Measurements from ENCODE around the gene SSC4D. TPM values are rescaled to one million over a fixed set of nuclear protein-coding genes. Genes with fewer than 3 reads are reported as not detected.
"Not testable (repeated sequence)": the region's sequence is repeated elsewhere in the genome, so short reads cannot be mapped to it uniquely, and the experiment has no call there.

The SSC4D gene
- total and polyA plus RNA-seq, 9 of the 15 experiments (the other 6 are each of a cell fraction or from before 2014, with no cell fraction given), result 0.06 to 1.1 (median 0.85) TPM; not detected in 1

- Histone ChIP-seq H3K27ac (ENCODE audit: extremely low read depth, low read depth, low read length) (peak overlapping the region; percentile 92; the same call in 2 of the 3 replicates), H3K4me2 (ENCODE audit: insufficient read depth, low read length) (peak overlapping the region; percentile 85), H3K9ac (ENCODE audit: insufficient read depth in 1 of 2, low read depth in 2 of 2, low read length in 2 of 2) (peak overlapping the region in 1 of 2 experiments; percentile 78; a peak in 2 of 4 replicates), H2AFZ (ENCODE audit: low read depth, low read length) (peak overlapping the region; percentile 96), H3K4me1 (replicated peaks in 1 of 2; ENCODE audit: control insufficient read depth in 2 of 2, insufficient read depth in 2 of 2, low read length in 2 of 2) (peaks cover 29 to 30% of the 10 kb centered on the region in 2 experiments)
- H3K27me3 ChIP-seq (ENCODE audit: control insufficient read depth in 2 of 2, insufficient read depth in 2 of 2, low read length in 2 of 2); FAIRE-seq; CTCF ChIA-PET (ENCODE audit: low intra/inter-chr PET ratio); H3K4me3 ChIP-seq; H3K9me3 ChIP-seq (replicated peaks; ENCODE audit: control insufficient read depth, insufficient read depth, low read depth, low read length); ATAC-seq; H3K36me3 ChIP-seq (ENCODE audit: control insufficient read depth, insufficient read depth, low read length); intact Hi-C loops (cut with micrococcal nuclease); BruUV-seq (replicated peaks); H3K79me2 ChIP-seq (ENCODE audit: control insufficient read depth, insufficient read depth, low read length); H3K9me1 ChIP-seq (ENCODE audit: control insufficient read depth, insufficient read depth, low read length); H4K20me1 ChIP-seq (replicated peaks; ENCODE audit: control insufficient read depth, insufficient read depth, low read length); in situ Hi-C loops (cut with MboI); DNase-seq (ENCODE audit: extremely low read depth in 1 of 4, low spot score in 3 of 4): not testable (repeated sequence)
- POLR2A ChIA-PET, result interaction anchor here (1.0 to 1.7 kb wide), 4 partner anchors 8 to 27 kb away, joined by 3 to 5 read pairs (median 4); no protein-coding TSS in a partner anchor
- TF ChIP-seq, protein P1, sequence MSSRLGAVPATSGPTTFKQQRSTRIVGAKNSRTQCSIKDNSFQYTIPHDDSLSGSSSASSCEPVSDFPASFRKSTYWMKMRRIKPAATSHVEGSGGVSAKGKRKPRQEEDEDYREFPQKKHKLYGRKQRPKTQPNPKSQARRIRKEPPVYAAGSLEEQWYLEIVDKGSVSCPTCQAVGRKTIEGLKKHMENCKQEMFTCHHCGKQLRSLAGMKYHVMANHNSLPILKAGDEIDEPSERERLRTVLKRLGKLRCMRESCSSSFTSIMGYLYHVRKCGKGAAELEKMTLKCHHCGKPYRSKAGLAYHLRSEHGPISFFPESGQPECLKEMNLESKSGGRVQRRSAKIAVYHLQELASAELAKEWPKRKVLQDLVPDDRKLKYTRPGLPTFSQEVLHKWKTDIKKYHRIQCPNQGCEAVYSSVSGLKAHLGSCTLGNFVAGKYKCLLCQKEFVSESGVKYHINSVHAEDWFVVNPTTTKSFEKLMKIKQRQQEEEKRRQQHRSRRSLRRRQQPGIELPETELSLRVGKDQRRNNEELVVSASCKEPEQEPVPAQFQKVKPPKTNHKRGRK (tag; IDR thresholded peaks at IDR 0.05), result peak; percentile 54; the same call in 1 of the 2 replicates
- peak; percentile 95 for TF ChIP-seq ZNF121 (CRISPR knock-in tag; conservative IDR thresholded peaks at IDR 0.05)
- TF ChIP-seq KDM1A (IDR thresholded peaks at IDR 0.05), result peak; percentile 25 to 37; a peak in 2 of 4 replicates
- TF ChIP-seq BCOR (IDR thresholded peaks at IDR 0.05), result peak; percentile 79
- TF ChIP-seq ELF2 (CRISPR knock-in tag; IDR thresholded peaks at IDR 0.05), result 0 out of 2 replicates have a peak, but pooled peaks have one; percentile 19
- peak; percentile 48 for TF ChIP-seq RBM25 (IDR thresholded peaks at IDR 0.05; ENCODE audit: low read depth, low read length, severe bottlenecking)
- 72% methylated on average over 3 of the region's 3 CpGs for WGBS (ENCODE audit: insufficient coverage, low coverage, missing lambda C conversion rate)
These were observed 45.7 kb downstream of the SSC4D start for GRCh38 chr7:76363754-76364153.

Data from K562 (cell line).